NCI-H1694 (cell line): Measurements from ENCODE around the gene SLC3A2.

ENCODE experiments used
- DNase-seq: peaks from one replicate; lab custom pipeline; 2025; lab: John Stamatoyannopoulos, UW

The SLC3A2 gene

DNA sequence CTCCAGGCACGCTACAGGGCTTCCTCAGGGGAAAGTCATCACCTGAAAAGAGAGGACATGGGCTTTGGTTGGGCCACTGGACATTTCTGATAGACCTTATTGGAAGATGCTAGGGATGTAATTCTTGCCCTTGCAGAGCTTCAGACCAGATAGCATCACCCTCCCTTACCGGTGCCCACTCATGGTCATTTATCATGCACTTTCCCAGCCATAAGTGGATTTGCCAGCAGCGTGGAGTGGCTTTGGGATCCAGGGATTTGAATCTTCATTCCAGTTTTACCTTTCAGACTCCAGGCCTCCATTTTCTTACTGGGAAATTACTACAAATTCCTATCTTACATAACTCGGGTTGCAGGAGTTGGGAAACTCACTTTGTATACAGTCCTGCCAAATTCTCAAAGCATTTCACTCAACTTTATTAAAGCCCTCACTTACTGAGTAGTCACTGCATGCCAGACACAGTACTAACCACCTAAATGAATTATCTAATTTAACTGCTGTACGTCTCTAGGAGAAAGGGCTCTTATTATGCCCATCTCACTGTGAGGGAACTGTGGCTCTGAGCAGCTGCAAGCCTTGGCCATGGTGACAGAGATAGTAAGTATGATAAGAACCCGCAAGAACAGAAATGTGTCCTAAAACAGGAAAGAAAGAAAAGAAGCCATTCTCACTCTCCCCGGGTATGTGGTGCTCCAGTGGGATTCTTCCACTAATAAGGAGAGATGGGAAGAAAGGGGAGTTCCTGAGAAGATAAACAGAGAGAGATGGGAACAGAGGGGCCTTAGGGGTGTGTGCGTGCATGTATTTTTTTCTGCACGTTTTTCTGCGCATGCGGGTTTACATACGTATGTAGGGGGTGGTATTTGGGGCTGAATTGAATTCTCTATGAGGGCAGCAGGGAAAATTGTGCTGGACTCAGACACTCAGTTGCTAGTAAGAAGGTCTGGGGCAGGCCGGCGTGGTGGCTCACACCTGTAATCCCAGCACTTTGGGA is 30.7 kb downstream of the SLC3A2 start:
- no peak for DNase-seq

DNA sequence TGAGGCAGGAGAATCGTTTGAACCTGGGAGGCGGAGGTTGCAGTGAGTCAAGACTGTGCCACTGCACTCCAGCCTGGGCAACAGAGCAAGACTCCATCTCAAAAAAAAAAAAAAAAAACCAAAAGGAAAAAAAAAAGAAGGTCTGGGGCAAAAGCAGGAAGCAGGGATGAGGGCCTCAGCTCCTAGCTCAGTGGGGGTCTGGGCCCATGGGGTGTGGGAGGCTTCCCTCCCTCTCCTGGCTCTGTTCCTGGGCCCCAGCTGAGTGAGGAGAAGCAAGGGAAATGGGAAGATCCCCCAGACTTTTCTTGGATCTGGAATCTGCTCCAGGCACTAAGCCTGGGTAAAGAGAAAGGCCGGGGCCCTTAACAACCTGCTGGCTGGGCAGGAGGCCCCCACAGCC is 31.6 kb downstream of the SLC3A2 start:
- DNase-seq = no peak

DNA sequence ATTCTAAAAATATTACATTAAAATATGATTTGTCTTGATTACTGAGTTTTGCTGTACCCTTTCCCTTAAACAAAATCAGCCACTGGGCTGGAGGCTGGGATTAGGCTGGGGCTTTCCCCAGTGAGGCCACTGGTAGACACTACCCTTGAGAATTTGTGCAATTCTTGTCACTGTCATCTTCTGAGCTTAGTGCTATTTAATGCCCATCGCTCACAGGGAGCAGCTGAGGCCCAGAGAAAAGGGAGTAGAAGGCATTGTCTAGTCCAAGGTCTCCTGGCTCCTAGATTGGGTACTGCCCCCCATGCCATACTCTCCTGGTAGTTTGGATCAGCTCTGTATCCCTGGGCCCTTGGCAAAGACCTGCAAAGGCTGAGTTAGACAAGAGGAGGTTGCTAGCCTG is 33.7 kb downstream of the SLC3A2 start:
- DNase-seq = no peak

DNA sequence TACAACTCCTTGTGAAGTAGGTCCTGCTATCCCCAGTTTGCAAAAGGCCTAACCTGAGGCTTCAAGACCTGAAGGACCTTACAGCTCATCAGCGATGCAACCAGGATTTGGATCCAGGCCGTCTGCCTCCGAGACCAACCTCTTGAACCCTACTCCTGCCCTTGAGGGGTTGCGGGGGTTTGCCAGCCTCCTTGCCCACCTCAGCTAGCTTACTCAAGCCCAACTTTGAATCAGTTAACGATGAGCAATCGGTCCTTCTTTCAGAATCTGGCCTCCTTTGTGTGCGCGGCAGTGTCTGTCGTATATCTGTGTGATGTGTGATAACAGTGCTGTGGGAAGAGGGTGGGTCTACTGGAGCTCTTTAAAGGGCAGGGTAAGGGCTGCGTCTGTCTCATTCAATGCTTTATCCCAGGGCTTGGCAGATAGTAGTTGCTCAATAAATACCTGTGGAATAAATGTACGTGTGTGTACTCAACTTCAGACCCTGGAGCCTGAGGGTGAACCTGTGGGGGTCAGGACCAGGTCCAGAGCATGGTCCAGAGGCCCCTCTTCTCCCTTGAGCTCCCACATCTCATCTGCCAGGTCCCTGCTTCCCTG is 37.3 kb downstream of the SLC3A2 start:
- DNase-seq = no peak

DNA sequence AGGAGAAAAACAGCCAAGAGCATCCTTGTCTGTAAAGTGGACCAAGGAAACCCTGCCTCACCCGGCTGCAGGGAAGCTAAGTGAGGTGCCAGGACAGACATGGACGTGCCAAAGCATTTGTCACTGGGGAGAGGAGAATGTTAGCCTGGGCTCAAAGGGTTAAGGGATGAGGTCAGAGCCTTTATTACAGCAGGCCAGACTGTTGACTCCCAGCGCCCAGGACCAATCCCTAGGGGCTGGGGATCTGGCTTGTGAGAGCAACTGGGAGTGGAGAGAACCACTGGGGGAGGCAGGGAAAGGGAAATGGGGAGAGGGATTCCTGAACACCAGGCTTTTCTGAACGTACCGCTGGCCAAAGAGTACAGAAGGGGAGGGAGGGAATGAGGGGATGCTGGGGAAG is 37.8 kb downstream of the SLC3A2 start:
- DNase-seq = no peak

DNA sequence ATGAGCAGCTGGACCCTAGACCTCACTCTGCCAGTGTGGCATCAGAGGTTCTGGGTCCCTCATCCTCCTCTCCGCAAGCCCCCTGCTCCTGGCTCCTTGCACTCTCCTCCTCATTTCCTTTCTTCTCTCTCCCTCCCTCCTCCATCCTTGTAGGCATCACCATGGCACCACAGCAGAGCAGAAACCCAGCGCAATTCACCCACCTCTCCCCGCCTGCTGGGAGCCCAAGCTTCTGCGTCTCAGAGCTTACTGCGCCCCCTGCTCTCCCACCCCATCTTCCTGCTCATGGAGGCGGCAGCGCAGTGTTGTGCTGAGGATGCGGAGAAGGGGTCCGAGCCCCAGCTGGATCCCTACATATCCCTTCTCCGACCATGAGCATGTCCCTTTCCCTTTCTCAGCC is 38.8 kb downstream of the SLC3A2 start:
- DNase-seq = no peak

DNA sequence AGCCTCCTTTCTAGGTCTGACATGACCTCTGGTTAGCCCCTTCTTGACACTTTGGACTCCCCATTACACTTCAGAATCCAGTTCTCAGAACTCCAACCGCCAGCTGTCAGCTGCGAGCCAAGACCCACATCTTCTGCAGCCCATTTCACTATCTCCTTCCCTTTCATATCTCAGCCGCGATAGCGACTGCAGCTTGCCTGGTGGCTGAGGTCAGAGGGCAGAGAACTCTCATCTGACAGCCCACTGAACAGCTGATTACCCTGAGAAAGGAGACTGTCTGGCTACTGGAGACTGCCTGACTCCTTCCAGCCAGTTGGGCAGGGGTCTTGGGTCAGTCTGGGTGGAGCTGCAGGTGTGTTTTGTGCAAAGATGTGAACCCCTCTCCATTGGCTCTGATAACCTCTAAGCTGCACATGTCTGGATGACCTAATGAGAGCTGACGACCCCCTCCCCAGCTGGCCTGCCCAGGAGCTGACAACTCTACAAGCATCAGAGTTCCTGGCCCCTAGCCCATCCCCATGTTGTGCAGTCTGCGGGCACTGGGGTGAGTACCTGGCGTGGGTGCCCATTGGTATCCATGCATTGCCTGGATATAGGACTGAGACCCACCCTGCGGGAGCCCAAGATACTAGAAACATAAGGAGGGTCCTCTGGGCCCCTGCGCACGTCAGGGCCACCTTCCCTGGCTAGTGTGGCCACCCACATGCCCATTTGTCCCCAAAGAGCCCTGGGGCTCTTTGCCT is 39.4 kb downstream of the SLC3A2 start:
- DNase-seq = no peak

DNA sequence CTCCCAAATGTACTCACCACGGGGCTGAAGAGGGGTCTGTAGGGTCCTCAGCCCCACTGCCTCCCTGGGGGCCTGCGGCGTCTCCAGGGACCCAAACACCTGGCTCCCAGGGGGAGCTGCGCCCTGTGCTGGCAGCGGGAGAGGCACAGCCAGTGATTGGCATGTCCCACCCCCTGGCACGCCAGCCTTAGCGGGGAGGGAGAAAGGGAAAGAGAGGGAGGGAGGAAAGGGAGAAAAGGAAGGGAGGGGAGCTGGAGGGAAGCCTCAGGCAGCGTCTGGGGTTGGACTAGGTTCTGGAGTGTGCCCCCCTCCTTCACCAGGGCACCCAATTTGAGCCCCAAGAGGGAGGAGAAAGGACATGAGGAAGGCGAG is 40.5 kb downstream of the SLC3A2 start, which contains the start of gene CHRM1:
CHRM1 (minus strand) TSS at position 163 of the 372 bp plus-strand sequence. CDS start 10,263 bp downstream, outside the sequence.
- DNase-seq = peak; percentile 36

DNA sequence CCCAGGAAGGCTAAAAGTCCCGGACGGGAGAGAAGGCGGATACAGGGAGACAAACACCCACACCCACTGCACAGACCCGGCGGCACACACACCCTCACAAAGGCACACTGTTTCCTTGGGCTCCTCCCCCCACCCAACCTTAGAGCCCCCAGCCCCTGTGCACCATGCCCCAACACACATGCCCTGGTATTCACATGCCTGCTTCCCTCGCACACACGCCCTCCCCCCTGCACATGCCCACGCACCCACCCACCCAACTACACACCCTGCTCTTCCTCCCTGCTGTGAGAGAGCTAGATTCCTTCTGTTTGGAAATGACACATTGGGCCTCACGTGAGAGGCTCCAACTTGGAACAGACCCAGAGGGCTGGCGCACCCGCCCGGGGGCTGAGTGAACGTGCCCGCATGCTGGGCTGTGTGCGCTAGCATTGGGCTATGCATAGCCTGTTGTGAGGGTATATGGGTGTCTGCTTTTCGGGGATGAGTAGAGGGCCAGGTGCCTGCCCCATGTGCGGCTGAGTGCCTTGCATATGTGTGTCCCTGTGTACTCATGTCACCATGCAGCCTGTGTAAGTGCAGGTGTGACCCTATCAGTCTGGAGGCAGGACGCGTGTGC is 41.0 kb downstream of the SLC3A2 start:
- peak; percentile 60 for DNase-seq

DNA sequence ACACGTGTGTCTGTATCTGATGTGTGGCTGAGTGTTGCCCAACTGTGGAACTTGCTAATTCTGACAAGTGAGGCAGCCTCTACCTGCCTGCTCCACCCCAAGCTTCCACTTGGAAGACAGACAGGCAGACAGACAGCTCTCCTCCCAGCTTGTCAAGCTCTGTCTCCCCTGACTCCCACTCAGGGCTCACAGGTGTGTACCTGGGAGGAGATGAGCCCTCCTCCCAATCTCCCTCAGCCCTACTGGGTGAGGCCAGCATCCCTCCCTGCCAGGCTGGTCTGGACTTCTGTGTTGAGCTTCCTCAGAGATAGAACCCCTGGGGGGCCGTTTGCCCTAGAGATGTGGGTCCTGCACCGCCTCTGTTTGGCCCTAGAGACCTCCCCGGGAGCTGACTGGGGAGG is 41.5 kb downstream of the SLC3A2 start:
- DNase-seq = no peak

DNA sequence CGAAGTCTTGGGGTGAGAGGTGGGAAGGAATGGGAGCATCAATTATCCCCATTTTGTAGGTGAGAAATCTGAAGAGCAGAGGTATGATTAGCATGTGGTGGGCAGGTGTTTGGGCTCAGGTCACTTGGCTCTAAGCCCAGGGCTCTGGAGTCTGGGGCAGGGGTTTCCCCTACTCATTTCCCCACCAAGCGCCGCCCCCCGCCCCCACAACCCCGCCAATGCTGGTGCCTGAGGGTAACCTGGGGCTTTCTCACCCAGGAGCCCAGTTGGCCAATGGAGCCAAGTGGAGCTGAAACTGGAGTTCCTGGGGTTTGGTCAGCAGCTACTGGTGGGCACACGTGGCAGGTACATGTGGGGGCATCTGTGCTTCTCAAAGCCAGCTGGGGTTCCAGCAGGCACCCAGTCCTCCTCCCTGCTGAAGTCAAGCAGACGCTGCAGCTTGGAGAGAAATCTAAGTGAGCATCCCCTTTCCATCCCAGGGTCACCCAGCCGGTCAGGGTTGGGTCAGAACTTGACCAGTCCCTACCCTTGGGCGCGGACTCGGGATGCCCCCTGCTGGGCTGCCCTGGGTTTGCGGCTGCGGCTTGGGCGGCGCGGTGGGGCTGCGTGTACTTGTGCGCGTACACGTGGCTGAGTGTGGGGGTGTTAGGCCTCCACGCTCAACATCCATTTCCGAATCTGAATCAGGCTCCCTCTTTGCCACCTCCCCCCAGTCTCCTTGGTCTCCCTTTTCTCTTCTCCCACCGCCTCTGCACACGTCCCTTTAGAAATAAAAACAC is 42.1 kb downstream of the SLC3A2 start:
- no peak for DNase-seq

DNA sequence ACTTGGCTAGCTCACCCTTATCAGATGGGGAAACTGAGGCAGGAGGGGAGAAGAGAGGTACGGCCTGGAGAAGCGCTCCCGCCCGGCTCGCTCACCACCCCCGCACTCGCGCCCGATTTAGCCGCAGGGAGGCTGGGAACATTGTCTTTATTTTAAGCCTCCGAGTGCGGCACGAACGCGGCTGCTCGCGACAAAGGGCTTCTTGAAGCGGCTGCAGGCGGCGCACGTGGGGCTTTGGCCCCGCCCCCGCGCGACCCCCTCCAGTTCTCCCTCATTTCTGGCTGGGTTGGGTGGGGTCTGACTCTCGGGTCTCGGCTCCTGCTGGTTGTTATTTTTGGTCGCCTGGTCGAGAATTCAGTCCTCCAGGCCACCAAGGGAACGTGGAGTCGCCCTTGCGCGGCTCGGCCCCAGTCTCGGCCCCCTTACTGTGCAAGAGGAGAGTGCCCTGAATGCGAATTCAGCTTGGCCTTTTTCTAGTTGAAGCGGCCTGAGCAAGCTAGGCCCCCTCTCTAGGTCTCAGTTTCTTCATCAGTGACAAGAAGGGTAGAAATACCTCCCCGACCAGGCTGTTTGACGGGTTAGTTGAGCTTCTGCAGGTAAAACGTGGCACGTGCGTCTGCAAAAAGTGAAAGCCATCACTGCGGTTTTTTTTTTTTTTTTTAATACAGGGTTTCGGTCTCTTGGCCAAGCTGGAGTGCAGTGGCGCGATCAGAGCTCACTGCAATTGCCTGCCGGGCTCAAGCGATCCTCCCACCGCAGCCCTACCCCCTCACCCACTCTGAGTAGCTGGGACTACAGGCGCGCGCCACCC is 43.1 kb downstream of the SLC3A2 start:
- no peak for DNase-seq

DNA sequence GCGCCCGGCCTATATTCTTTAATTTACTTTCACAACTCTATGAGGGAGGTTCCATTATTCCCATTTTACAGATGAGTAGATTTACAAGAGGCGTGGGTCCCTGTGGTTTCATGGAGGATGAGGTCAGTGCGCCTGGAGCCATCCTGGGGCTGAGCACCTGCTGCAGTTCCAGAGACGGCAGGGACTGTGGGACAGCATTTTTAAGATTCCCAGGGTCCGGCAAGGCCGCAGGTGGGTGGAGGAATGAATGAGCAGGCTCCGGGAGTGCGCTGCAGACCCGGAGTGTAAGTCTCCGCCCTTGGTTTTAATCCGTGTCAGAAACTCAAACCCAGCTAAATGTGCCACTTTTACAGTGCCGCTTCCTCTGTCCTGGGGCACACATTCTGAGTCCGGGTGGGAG is 44.6 kb downstream of the SLC3A2 start:
- no peak for DNase-seq

DNA sequence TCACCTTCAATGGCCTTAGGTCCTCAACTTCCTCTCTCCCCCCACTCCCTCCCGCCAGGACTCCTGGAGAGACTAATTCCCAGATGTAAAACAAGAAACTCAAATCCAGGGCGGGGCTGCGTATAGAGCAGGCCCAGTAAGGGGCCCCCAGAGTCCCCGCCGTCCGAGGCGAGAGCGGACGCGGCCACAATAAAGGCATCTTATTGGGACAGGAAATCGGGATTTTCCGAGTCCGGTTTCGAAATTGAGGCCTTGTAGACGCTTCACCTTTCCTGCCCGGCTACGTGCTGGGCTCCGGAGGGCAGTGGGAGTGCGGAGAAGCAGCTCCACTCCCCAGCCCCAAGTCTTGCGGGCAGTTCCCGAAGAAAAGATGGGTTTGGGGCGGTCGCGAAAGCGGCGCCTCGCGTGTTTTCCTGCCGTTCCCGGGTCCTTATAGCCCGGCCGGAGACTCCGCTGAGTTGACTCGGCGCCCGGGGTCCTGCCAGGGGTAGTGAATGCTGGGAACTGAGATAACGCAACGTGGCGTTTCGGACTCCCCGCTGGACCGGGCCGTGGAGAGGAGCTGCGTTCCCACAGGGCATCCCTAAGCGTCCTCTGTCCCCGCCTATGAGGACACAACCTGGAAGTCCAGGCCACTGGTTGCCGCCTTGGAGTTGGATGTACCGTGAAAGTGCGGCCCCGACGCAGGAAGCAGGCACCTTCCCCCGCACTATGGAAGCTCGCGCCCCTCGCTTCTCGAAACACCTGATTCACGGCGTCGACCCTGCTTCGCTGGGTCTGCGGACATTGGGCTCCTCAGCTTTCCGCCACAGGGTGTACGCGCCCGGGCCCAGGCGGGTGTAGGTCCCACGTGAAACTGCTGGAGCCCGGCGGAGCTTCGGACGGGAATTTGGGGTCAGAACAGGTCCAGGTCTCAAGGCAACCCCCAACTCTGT is 45.3 kb downstream of the SLC3A2 start:
- no peak for DNase-seq

DNA sequence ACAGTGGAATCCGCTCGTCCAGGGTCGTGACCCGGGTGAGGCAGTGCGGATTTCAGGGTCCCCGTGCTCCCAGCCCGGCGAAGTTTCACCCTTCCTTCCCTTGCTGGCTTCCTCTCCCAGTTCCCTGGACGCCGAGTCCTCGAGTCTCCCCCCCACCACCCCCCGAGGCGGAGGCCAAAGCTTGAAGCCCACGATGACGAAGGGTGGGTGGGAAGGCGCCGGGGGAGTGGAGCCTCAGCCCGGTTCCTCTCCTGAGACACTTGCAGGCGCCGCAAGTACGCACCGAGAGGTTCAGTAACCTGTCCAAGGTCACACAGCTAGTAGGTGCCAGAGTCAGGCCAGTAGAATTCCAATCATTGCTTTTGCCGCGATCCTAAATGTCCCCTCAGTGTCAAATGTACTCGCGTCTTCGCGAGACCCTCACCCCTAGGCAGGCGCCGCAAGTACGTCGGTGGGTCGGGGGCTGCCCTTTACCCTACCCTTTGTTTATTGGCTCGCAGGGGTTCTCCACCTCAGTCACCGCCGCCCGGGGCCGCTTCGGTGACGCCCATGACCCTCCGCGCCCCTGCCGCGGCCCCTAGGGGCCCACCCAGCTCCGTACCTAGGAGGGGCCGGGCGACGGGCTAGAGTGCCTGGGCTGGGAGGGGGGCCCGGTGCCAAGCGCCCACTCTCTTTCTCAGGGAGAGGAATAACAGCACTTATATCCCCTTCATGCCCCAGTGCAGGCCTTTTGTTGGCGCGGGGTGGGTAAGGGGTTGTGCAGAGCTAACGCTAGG is 46.2 kb downstream of the SLC3A2 start:
- no peak for DNase-seq

DNA sequence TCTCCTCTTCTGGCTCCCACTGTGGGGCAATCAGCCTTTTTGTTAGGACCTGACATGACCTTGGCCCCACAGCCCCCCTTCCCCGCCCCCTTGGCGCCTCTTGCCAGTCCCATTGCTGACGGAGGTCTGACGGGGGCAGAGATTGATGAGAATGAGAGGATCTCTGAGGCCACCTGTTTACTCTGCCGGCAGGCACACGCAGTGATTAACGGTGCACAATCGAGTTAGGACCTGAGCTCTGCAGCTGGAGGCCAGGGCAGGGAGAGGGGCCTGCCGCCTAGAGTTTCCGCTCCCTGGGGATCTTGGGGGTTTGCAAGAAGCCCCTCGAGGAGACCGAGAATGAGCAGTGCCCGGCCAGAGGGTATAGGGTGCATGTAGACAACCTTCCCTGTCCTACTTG is 47.3 kb downstream of the SLC3A2 start:
- peak; percentile 56 for DNase-seq

DNA sequence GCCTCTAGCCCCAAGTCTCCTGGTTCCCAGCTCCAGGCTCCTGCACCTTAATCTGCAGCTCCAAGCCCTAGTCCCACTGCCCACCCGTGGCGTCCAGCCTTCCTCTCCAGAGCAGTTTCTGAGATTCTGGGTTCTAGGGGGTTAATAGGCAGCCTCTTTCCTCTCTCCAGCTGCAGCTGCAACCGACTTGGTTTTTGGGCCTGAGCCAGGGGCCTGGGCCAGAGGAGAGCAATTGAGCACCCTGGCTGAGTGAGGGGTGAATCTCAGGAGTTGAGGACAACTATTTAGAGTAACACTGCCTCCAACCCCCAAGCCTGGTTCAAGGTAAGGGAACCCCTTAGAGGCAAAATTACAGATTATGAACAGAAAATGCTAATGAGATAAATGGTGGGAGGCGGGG is 49.5 kb downstream of the SLC3A2 start:
- peak; percentile 11 for DNase-seq

DNA sequence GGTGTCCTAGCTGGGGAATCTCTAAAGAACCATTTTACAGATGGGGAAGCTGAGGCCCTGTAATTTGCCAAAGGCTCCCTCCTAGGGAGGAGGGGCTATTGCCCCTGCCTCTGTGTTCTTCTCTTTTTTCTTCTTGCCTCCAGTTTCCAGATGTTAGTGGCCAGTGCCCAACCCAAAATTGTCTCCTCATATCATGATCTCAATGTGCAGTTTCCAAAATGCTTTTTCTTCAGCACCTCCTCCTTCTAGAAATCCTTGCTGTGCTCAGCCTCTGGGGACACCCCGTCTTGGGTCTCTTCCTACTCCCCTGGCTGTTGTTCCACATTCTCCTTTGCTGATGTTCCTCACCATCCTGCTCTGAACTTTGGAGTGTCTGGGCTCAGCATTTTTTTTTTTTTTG is 50.0 kb downstream of the SLC3A2 start:
- DNase-seq = no peak
